WTC11 (cell line): ENCODE data around the gene LDHB. TPM values are rescaled to one million over a fixed set of nuclear protein-coding genes. Genes with fewer than 3 reads are reported as not detected.

Source experiments
- ATAC-seq: fragments of 200-7000 bp; cut with Tn5 transposase; 2 replicates; pipeline ENCODE4 v1.10.0; 2021; ENCODE audit warnings: mild to moderate bottlenecking, moderate library complexity
- CTCF ChIA-PET: fragments of 300-600 bp; sonication (Branson Sonifier 250); formaldehyde crosslinking; loops from one replicate; lab custom pipeline; 2021; ENCODE audit warnings: antibody characterized with exemption; lab: Charles Lee
- POLR2A ChIA-PET: fragments of 350-600 bp; sonication (Branson Sonifier 250); formaldehyde crosslinking; loops from one replicate; lab custom pipeline; 2021; ENCODE audit warnings: antibody characterized with exemption; lab: Charles Lee
- DNase-seq: peaks from one replicate; pipeline ENCODE4 v3.0.0; 2021; ENCODE audit warnings: low spot score
- H3K27ac Mint-ChIP-seq: 2 replicates; pipeline ENCODE4 v1.8.0; 2021; ENCODE audit warnings: mixed read lengths
- H3K27me3 Mint-ChIP-seq: 2 replicates; pipeline ENCODE4 v1.8.0; 2021; ENCODE audit warnings: low read depth, mild to moderate bottlenecking, moderate library complexity, mixed read lengths
- H3K36me3 Mint-ChIP-seq: 2 replicates; pipeline ENCODE4 v1.8.0; 2021; ENCODE audit warnings: mixed read lengths
- H3K4me1 Mint-ChIP-seq: 2 replicates; pipeline ENCODE4 v1.8.0; 2022; ENCODE audit warnings: mixed read lengths
- H3K4me3 Mint-ChIP-seq: 2 replicates; pipeline ENCODE4 v1.8.0; 2021; ENCODE audit warnings: mild to moderate bottlenecking, moderate library complexity, mixed read lengths
- H3K9me3 Mint-ChIP-seq: 2 replicates; pipeline ENCODE4 v1.8.0; 2021; ENCODE audit warnings: mixed read lengths
- CREM ChIP-seq: sonication (generic); formaldehyde crosslinking; IDR thresholded peaks from 2 replicates; pipeline ENCODE4 v1.8.1; 2022; ENCODE audit warnings: mild to moderate bottlenecking, missing genetic modification reagents, moderate library complexity
- ESRRA ChIP-seq: sonication (generic); formaldehyde crosslinking; IDR thresholded peaks from 2 replicates; pipeline ENCODE4 v1.8.1; 2022; ENCODE audit warnings: mild to moderate bottlenecking, missing genetic modification reagents, borderline replicate concordance
- KAT7 ChIP-seq: sonication (generic); formaldehyde crosslinking; IDR thresholded peaks from 2 replicates; pipeline ENCODE4 v1.8.1; 2023; ENCODE audit warnings: missing genetic modification reagents, mild to moderate bottlenecking, borderline replicate concordance
- TEAD4 ChIP-seq: sonication (generic); formaldehyde crosslinking; IDR thresholded peaks from 2 replicates; pipeline ENCODE4 v1.8.0; 2022; ENCODE audit warnings: mild to moderate bottlenecking, missing genetic modification reagents
- ZNF232 ChIP-seq: sonication (generic); formaldehyde crosslinking; IDR thresholded peaks from 2 replicates; pipeline ENCODE4 v1.8.0; 2022; ENCODE audit warnings: mild to moderate bottlenecking, missing genetic modification reagents
- ZNF423 ChIP-seq: fragments of 250-450 bp; sonication (Bioruptor Pico); IDR thresholded peaks from 2 replicates; pipeline ENCODE4 v2.1.2; 2022; ENCODE audit warnings: mild to moderate bottlenecking, moderate library complexity
- total RNA-seq: library from RNA; stranded (reverse); gene quantifications from 3 replicates; pipeline ENCODE4 v1.2.3, GENCODE V29; 2021
- TF ChIP-seq, protein P1 (sequence below): fragments of 250-450 bp; sonication (Bioruptor Pico); IDR thresholded peaks from 2 replicates; pipeline ENCODE4 v1.8.0; 2021; ENCODE audit warnings: mild to moderate bottlenecking
- TF ChIP-seq, protein P2 (sequence below): sonication (generic); formaldehyde crosslinking; IDR thresholded peaks from 2 replicates; pipeline ENCODE4 v1.8.0; 2022; ENCODE audit warnings: mild to moderate bottlenecking, missing genetic modification reagents
- TF ChIP-seq, protein P3 (sequence below): sonication (generic); formaldehyde crosslinking; IDR thresholded peaks from 2 replicates; pipeline ENCODE4 v1.8.1; 2022; ENCODE audit warnings: low read depth, missing genetic modification reagents, borderline replicate concordance
- TF ChIP-seq, protein P4 (sequence below): fragments of 250-450 bp; sonication (Bioruptor Pico); IDR thresholded peaks from 2 replicates; pipeline ENCODE4 v2.1.2; 2022; ENCODE audit warnings: mild to moderate bottlenecking, moderate library complexity
- TF ChIP-seq, protein P5 (sequence below): sonication (generic); formaldehyde crosslinking; conservative IDR thresholded peaks from 2 replicates; pipeline ENCODE4 v1.8.1; 2023; ENCODE audit warnings: mild to moderate bottlenecking, low read depth, missing genetic modification reagents, moderate library complexity
- TF ChIP-seq, protein P6 (sequence below): sonication (generic); formaldehyde crosslinking; IDR thresholded peaks from 2 replicates; pipeline ENCODE4 v1.8.1; 2023; ENCODE audit warnings: mild to moderate bottlenecking, missing genetic modification reagents, borderline replicate concordance

LDHB gene
- total RNA-seq, 1 experiment from 2014 or later = 1,504 TPM

DNA sequence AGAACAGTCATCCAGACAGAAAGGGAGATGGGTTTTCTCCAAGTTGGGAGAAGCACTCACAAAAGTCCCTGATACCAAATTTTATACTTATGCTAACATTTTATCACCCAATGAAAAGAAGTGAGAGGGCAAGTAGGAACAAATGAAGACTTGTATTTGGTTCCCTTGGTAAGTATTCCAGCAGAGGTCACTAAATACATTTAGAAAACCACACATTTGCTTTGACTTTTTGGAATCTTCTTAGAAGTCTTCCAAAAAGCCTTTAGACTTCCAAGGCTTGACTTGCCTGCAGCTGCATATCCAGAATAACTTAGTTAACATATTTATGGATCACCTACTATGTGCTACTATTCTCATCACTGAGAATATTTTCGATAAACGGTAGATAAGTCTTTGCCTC, 49.9 kb downstream of the LDHB start:
- DNase-seq (no peak), ATAC-seq (no peak; the same call in 1 of the 2 replicates)
- ChIA-PET POLR2A (no interaction called here), CTCF (interaction anchor here (1.0 kb wide), 1 partner anchor 73 kb away, joined by 4 read pairs; no protein-coding TSS in a partner anchor)
- Mint-ChIP-seq H3K27ac (no peak overlapping the region), H3K9me3 (no peaks in the 10 kb centered on the region), H3K36me3 (no peaks in the 10 kb centered on the region), H3K27me3 (no peaks in the 10 kb centered on the region), H3K4me1 (peaks cover 7% of the 10 kb centered on the region), H3K4me3 (no peak overlapping the region)
- TF ChIP-seq, protein P1, sequence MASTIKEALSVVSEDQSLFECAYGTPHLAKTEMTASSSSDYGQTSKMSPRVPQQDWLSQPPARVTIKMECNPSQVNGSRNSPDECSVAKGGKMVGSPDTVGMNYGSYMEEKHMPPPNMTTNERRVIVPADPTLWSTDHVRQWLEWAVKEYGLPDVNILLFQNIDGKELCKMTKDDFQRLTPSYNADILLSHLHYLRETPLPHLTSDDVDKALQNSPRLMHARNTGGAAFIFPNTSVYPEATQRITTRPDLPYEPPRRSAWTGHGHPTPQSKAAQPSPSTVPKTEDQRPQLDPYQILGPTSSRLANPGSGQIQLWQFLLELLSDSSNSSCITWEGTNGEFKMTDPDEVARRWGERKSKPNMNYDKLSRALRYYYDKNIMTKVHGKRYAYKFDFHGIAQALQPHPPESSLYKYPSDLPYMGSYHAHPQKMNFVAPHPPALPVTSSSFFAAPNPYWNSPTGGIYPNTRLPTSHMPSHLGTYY (CRISPR knock-in tag) = no peak
- TF ChIP-seq CREM (no peak), TEAD4 (CRISPR knock-in tag) (no peak), ZNF423 (no peak)
- TF ChIP-seq, protein P2, sequence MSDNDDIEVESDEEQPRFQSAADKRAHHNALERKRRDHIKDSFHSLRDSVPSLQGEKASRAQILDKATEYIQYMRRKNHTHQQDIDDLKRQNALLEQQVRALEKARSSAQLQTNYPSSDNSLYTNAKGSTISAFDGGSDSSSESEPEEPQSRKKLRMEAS (CRISPR knock-in tag) = no peak
- TF ChIP-seq, protein P3, sequence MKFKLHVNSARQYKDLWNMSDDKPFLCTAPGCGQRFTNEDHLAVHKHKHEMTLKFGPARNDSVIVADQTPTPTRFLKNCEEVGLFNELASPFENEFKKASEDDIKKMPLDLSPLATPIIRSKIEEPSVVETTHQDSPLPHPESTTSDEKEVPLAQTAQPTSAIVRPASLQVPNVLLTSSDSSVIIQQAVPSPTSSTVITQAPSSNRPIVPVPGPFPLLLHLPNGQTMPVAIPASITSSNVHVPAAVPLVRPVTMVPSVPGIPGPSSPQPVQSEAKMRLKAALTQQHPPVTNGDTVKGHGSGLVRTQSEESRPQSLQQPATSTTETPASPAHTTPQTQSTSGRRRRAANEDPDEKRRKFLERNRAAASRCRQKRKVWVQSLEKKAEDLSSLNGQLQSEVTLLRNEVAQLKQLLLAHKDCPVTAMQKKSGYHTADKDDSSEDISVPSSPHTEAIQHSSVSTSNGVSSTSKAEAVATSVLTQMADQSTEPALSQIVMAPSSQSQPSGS (CRISPR knock-in tag) = no peak

DNA sequence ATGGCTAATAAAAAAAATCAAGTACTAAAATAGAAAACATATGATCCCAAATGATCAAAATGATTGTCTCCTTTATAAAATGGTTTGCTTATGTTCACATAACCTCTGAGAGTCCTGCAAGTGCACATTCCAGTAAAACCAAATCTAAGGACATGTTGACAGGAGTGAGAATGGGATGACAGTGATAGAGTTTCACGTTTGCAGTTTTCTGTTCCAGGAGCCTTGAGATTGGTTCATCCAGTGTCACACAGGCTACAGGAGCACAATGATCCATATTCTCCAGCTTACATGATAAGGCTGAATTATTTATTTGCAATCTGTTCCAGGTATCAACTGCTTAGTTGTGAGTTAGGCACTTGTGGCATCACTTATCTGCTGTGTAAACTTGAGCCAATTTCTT, 51.5 kb downstream of the LDHB start:
- no peak overlapping the region for H3K4me3 Mint-ChIP-seq
- H3K36me3 Mint-ChIP-seq = no peaks in the 10 kb centered on the region
- TF ChIP-seq, protein P4, sequence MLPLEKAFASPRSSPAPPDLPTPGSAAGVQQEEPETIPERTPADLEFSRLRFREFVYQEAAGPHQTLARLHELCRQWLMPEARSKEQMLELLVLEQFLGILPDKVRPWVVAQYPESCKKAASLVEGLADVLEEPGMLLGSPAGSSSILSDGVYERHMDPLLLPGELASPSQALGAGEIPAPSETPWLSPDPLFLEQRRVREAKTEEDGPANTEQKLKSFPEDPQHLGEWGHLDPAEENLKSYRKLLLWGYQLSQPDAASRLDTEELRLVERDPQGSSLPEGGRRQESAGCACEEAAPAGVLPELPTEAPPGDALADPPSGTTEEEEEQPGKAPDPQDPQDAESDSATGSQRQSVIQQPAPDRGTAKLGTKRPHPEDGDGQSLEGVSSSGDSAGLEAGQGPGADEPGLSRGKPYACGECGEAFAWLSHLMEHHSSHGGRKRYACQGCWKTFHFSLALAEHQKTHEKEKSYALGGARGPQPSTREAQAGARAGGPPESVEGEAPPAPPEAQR (CRISPR knock-in tag) = no peak
- TF ChIP-seq KAT7 (CRISPR knock-in tag) (no peak), ZNF232 (CRISPR knock-in tag) (no peak), ZNF423 (no peak), ESRRA (CRISPR knock-in tag) (no peak)
- TF ChIP-seq, protein P5, sequence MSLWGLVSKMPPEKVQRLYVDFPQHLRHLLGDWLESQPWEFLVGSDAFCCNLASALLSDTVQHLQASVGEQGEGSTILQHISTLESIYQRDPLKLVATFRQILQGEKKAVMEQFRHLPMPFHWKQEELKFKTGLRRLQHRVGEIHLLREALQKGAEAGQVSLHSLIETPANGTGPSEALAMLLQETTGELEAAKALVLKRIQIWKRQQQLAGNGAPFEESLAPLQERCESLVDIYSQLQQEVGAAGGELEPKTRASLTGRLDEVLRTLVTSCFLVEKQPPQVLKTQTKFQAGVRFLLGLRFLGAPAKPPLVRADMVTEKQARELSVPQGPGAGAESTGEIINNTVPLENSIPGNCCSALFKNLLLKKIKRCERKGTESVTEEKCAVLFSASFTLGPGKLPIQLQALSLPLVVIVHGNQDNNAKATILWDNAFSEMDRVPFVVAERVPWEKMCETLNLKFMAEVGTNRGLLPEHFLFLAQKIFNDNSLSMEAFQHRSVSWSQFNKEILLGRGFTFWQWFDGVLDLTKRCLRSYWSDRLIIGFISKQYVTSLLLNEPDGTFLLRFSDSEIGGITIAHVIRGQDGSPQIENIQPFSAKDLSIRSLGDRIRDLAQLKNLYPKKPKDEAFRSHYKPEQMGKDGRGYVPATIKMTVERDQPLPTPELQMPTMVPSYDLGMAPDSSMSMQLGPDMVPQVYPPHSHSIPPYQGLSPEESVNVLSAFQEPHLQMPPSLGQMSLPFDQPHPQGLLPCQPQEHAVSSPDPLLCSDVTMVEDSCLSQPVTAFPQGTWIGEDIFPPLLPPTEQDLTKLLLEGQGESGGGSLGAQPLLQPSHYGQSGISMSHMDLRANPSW (CRISPR knock-in tag) = no peak
- TF ChIP-seq, protein P6, sequence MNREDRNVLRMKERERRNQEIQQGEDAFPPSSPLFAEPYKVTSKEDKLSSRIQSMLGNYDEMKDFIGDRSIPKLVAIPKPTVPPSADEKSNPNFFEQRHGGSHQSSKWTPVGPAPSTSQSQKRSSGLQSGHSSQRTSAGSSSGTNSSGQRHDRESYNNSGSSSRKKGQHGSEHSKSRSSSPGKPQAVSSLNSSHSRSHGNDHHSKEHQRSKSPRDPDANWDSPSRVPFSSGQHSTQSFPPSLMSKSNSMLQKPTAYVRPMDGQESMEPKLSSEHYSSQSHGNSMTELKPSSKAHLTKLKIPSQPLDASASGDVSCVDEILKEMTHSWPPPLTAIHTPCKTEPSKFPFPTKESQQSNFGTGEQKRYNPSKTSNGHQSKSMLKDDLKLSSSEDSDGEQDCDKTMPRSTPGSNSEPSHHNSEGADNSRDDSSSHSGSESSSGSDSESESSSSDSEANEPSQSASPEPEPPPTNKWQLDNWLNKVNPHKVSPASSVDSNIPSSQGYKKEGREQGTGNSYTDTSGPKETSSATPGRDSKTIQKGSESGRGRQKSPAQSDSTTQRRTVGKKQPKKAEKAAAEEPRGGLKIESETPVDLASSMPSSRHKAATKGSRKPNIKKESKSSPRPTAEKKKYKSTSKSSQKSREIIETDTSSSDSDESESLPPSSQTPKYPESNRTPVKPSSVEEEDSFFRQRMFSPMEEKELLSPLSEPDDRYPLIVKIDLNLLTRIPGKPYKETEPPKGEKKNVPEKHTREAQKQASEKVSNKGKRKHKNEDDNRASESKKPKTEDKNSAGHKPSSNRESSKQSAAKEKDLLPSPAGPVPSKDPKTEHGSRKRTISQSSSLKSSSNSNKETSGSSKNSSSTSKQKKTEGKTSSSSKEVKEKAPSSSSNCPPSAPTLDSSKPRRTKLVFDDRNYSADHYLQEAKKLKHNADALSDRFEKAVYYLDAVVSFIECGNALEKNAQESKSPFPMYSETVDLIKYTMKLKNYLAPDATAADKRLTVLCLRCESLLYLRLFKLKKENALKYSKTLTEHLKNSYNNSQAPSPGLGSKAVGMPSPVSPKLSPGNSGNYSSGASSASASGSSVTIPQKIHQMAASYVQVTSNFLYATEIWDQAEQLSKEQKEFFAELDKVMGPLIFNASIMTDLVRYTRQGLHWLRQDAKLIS = no peak
- TF ChIP-seq, all 79 proteins: peak for 0
- 0 out of 2 replicates have a peak, but pooled peaks cover 2% of the 10 kb centered on the region for H3K27me3 Mint-ChIP-seq
- H3K27ac Mint-ChIP-seq = no peak overlapping the region
- CTCF ChIA-PET = no interaction called here
- DNase-seq (no peak), ATAC-seq (no peak)
- peaks cover 10% of the 10 kb centered on the region for H3K4me1 Mint-ChIP-seq
- no peaks in the 10 kb centered on the region for H3K9me3 Mint-ChIP-seq
- POLR2A ChIA-PET = no interaction called here
